Mesothelial cell of epicardium (in vitro differentiated cells): Measurements from ENCODE around the gene CREM. TPM values are rescaled to one million over a fixed set of nuclear protein-coding genes. Genes with fewer than 3 reads are reported as not detected.
A peak's percentile ranks its signal among the peaks of the same experiment; 100 is the strongest.

Experiments
- DNase-seq, 2 experiments: peaks; one replicate each; pipeline ENCODE4 v3.0.0; 2021; ENCODE audit warnings: low spot score in 2 of 2; ENCODE audit not compliant: unreplicated experiment in 2 of 2
- H3K27ac Mint-ChIP-seq: 2 replicates; pipeline ENCODE4 v1.8.0; 2021; ENCODE audit warnings: mixed read lengths
- H3K27me3 Mint-ChIP-seq: 2 replicates; pipeline ENCODE4 v1.8.0; 2021; ENCODE audit warnings: low read depth, mixed read lengths
- H3K36me3 Mint-ChIP-seq: 2 replicates; pipeline ENCODE4 v1.8.0; 2021; ENCODE audit warnings: mixed read lengths
- H3K4me1 Mint-ChIP-seq: 2 replicates; pipeline ENCODE4 v1.8.0; 2021; ENCODE audit warnings: mixed read lengths
- H3K4me3 Mint-ChIP-seq: 2 replicates; pipeline ENCODE4 v1.8.0; 2021; ENCODE audit warnings: mild to moderate bottlenecking, moderate library complexity, mixed read lengths
- H3K9me3 Mint-ChIP-seq: 2 replicates; pipeline ENCODE4 v1.8.0; 2021; ENCODE audit warnings: mixed read lengths
- total RNA-seq: library from RNA; stranded (reverse); gene quantifications from 3 replicates; pipeline ENCODE4 v1.2.1, GENCODE V29; 2021
- TF ChIP-seq, protein P1 (sequence below): fragments of 200-600 bp; sonication (generic); IDR thresholded peaks from one replicate; pipeline ENCODE4 v1.5.0; 2021; ENCODE audit warnings: antibody characterized with exemption; ENCODE audit not compliant: unreplicated experiment

Gene CREM
- total RNA-seq, 1 donor from 2014 or later, result 34.2 TPM

- Mint-ChIP-seq H3K9me3 (no peaks in the 10 kb centered on the region), H3K4me3 (peak within 1 kb of the TSS; percentile 96), H3K27me3 (no peaks in the 10 kb centered on the region), H3K4me1 (peaks cover 24% of the 10 kb centered on the region), H3K36me3 (peaks cover 11% of the 10 kb centered on the region), H3K27ac (peak within 1 kb of the TSS; percentile 96)
- peak; percentile 74 to 93 for DNase-seq
- TF ChIP-seq, protein P1, sequence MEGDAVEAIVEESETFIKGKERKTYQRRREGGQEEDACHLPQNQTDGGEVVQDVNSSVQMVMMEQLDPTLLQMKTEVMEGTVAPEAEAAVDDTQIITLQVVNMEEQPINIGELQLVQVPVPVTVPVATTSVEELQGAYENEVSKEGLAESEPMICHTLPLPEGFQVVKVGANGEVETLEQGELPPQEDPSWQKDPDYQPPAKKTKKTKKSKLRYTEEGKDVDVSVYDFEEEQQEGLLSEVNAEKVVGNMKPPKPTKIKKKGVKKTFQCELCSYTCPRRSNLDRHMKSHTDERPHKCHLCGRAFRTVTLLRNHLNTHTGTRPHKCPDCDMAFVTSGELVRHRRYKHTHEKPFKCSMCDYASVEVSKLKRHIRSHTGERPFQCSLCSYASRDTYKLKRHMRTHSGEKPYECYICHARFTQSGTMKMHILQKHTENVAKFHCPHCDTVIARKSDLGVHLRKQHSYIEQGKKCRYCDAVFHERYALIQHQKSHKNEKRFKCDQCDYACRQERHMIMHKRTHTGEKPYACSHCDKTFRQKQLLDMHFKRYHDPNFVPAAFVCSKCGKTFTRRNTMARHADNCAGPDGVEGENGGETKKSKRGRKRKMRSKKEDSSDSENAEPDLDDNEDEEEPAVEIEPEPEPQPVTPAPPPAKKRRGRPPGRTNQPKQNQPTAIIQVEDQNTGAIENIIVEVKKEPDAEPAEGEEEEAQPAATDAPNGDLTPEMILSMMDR, result no peak
Observed at GRCh38 chr10:35090162-35090954, 36.3 kb upstream of the CREM start, which contains the start of gene CUL2. Gene CUL2, minus strand, starts transcription at chr10:35090341. Its CDS starts 19,024 bp downstream, at chr10:35071317.

DNA sequence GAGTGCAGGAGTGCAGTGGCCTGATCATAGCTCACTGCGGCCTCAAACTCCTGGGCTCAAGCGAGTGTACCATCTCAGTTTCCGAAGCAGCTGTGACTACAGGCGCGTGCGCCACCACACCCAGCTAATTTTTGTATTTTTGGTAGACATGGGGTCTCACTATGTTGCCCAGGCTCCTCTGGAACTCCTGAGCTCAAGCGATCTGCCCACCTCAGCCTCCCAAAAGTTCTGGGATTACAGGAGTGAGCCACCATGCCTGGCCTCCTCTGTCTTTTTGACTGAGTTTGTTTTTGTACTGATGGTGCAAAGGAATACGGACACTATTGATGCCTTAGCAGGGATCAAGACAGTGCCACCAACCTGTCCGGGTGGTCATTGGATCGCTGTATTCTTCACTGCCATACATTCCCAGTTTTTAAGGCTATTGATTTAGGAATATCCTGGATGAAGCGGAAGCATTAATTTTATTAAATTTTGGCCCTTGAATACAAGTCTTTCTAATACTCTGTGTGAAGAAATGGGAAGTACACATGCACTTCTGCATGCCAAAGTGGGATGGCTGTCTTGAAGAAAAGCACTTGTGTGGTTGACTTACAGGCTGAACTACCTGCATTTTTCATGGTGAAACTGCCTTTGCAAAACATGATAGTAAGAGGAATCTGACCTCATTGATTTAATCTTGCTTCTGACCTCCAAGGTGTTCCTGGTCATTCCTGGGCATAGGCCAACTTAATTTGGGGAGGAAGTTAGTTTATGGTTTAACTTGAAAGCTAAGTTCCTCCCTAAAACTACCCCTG, 34.5 kb upstream of the CREM start:
- H3K27me3 Mint-ChIP-seq, result peaks cover 8% of the 10 kb centered on the region
- no peak overlapping the region for H3K4me3 Mint-ChIP-seq

GRCh38 chr10:35092851-35093250, 33.8 kb upstream of the CREM start:
- no peaks in the 10 kb centered on the region for H3K9me3 Mint-ChIP-seq
- H3K4me3 Mint-ChIP-seq, result no peak overlapping the region
- peaks cover under 1% of the 10 kb centered on the region for H3K36me3 Mint-ChIP-seq
- TF ChIP-seq, protein P1, result no peak
- peaks cover 8% of the 10 kb centered on the region for H3K27me3 Mint-ChIP-seq
- no peak overlapping the region for H3K27ac Mint-ChIP-seq
- H3K4me1 Mint-ChIP-seq, result peaks cover 24% of the 10 kb centered on the region
- DNase-seq, result no peak

More for the DNA sequence above, 34.5 kb upstream of the CREM start:
- H3K9me3 Mint-ChIP-seq, result no peaks in the 10 kb centered on the region
- TF ChIP-seq, protein P1, result no peak
- DNase-seq, result no peak
- no peak overlapping the region for H3K27ac Mint-ChIP-seq
- peaks cover 24% of the 10 kb centered on the region for H3K4me1 Mint-ChIP-seq
- peaks cover 7% of the 10 kb centered on the region for H3K36me3 Mint-ChIP-seq

GRCh38 chr10:35096312-35096711, 30.3 kb upstream of the CREM start:
- Mint-ChIP-seq H3K4me3 (no peak overlapping the region), H3K27me3 (peaks cover 11% of the 10 kb centered on the region), H3K9me3 (no peaks in the 10 kb centered on the region), H3K4me1 (peaks cover under 1% of the 10 kb centered on the region), H3K27ac (no peak overlapping the region), H3K36me3 (no peaks in the 10 kb centered on the region)
- TF ChIP-seq, protein P1, result no peak
- DNase-seq, result no peak

DNA sequence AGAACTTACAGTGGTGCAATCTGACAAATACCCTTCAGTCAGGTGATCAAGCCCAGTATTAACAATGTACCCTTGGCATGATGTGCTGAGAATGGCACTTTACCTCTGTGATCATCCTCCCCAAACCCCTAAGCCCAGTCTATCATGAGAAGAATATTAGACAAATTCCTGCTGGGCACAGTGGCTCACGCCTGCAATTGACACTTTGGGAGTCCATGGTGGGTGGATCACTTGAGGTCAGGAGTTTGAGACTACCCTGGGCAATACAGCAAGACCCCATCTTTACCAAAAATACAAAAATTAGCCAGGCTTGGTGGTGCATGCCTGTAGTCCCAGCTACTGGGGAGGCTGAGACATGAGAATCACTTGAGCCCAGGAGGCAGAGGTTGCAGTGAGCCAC, 29.1 kb upstream of the CREM start:
- no peak overlapping the region for H3K4me3 Mint-ChIP-seq
- DNase-seq, result no peak
- no peaks in the 10 kb centered on the region for H3K9me3 Mint-ChIP-seq
- no peaks in the 10 kb centered on the region for H3K36me3 Mint-ChIP-seq
- H3K27ac Mint-ChIP-seq, result no peak overlapping the region
- TF ChIP-seq, protein P1, result no peak
- H3K27me3 Mint-ChIP-seq, result peaks cover 11% of the 10 kb centered on the region
- no peaks in the 10 kb centered on the region for H3K4me1 Mint-ChIP-seq
